Inflammatory macrophage (primary cell): ENCODE measurements around the gene RBM4.
"Not testable (repeated sequence)": the region's sequence is repeated elsewhere in the genome, so short reads cannot be mapped to it uniquely, and the experiment has no call there.

Source experiments
- DNase-seq, 2 donors: peaks; one replicate each; pipeline ENCODE4 v3.0.0-alpha.2; 2020 to 2022
- total RNA-seq, 18 experiments: gene quantifications; one replicate each; lab custom pipeline; 2026; ENCODE audit warnings: mixed read lengths in 6 of 18, inconsistent platforms in 2 of 18; lab: John Stamatoyannopoulos, UW

RBM4 gene, protein sequence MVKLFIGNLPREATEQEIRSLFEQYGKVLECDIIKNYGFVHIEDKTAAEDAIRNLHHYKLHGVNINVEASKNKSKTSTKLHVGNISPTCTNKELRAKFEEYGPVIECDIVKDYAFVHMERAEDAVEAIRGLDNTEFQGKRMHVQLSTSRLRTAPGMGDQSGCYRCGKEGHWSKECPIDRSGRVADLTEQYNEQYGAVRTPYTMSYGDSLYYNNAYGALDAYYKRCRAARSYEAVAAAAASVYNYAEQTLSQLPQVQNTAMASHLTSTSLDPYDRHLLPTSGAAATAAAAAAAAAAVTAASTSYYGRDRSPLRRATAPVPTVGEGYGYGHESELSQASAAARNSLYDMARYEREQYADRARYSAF
- total RNA-seq: 3.3 to 13.9 (median 6.1) reads per million in 18 experiments

GRCh38 chr11:66638177-66639065 lies at the start of gene RBM4:
RBM4 (plus strand) TSS chr11:66638703; CDS start chr11:66639712, 1,009 bp downstream.
- DNase-seq: peak; percentile 100

GRCh38 chr11:66589315-66589714 lies 49.2 kb upstream of the RBM4 start:
- not testable (repeated sequence) for DNase-seq

DNA sequence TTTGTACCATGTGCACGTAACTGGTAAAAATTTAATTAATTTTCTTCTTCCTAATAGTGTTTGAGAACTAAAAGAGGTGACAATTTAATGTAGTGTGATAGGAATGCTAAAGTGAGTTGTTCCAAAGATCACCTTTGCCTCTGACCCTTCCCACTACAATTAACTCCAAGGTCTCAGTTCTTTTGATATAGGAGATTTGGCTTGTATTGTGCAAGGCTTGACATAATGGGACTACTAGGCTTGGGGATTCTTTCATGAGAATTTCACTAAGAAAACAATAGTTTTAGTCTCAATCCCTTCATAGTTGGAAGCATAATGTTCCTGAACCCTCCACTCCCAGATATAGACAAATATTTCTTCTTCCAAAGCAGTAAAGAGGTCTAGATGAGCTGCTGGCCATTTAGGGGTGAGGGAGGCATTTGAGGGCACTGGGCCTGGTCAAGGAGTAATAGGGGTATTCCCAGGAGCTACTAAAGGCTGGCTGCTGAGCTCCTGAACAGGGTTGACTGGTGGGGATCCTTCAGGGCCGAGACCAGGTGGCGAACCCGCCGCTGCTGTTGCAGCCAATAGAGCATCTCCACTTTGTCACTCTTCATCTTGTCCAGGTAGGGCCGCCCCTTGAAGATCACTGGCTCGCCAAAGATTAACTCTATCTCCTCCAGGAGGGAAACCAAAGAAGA lies 48.4 kb upstream of the RBM4 start:
- DNase-seq: no peak

GRCh38 chr11:66591175-66591574 lies 47.3 kb upstream of the RBM4 start:
- no peak for DNase-seq

DNA sequence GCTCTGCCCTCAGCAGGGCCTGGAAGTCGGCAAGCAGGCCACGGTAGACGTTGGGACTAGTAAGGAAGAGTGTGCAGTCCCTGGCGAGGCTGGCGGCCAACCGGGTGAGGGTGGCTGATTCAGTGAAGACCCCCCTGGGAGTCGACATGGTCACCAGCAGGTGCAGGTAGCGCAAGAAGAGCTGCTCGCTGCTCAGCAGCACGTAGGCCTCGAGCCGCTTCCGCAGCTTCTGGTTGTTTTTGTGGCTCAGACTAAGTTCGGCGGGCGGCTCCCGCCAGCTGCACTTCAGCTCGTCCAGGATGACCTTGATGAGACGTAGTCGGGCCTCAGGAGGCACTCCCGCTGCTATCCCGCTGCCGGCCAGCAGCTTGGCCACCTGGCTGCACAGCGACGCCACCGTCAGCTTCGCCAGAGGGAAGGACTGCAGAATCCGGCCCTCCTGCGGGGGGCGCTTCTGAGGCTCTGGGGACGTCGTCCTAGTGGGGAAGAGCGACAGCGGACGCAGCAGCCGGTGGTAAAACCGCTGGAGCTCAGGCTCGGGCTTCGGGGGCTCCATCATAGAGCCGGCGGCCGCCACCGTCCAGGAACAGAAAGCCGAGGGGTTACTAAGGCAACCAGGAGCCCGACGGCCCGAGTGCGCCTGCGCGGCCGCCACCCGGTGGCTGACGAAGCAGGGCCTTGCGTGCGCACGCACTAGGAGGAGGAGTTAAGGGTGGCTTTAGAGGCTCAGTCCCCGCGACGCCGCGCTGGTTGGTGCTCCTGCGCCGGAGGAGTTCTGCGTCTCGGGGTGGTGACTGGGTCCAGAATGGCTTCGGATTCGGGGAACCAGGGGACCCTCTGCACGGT lies 45.8 kb upstream of the RBM4 start, which contains the start of the genes CCDC87 and CCS:
Gene CCDC87 (minus strand): TSS at position 607 of the 846 bp plus-strand sequence. CDS start 48 bp downstream, at position 559.
Gene CCS (plus strand): TSS at position 729 of the 846 bp plus-strand sequence. CDS start 77 bp downstream, at position 806.
- DNase-seq: peak; percentile 97 to 98

DNA sequence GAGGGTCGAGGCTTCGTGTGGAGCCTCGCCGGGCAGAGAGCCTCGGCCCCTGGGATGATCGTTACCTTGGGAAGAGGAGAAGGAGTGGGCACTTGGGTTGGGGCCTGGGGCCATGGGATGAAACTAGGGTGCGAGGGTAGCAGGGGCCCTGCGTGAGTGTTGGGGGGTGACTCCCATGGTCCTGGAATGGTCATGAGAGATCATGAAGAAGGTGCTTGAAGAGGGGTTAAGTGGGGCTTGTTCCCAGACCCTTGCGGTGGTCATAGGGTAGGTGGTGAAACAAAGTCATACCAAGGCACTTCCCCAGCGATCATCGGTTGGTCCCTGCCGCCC lies 45.2 kb upstream of the RBM4 start:
- no peak for DNase-seq

- no peak for DNase-seq
These were observed 44.9 kb upstream of the RBM4 start for GRCh38 chr11:66593650-66594049.

- peak in 1 of 2 donors; percentile 34 for DNase-seq
These were observed 43.1 kb upstream of the RBM4 start for GRCh38 chr11:66595245-66595904.

DNA sequence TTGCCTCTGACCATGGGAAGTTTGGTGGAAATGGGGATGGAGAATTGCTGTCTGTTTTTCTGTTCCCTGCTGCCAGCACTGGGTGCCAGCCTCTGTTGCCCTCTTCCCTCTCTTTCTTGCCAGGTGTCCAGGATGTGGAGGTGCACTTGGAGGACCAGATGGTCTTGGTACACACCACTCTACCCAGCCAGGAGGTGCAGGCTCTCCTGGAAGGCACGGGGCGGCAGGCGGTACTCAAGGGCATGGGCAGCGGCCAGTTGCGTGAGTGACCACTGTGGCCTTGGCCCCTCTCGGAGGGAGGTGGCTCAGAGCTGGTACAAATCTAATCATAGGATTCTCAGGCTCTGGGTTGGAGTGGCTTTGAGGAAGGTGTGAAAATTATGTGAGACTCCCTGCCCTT lies 39.5 kb upstream of the RBM4 start:
- DNase-seq: no peak

- DNase-seq: no peak
These were observed 38.3 kb upstream of the RBM4 start for GRCh38 chr11:66600219-66600618.

- DNase-seq: peak; percentile 16 to 47
These were observed 37.8 kb upstream of the RBM4 start for GRCh38 chr11:66600631-66601233.

DNA sequence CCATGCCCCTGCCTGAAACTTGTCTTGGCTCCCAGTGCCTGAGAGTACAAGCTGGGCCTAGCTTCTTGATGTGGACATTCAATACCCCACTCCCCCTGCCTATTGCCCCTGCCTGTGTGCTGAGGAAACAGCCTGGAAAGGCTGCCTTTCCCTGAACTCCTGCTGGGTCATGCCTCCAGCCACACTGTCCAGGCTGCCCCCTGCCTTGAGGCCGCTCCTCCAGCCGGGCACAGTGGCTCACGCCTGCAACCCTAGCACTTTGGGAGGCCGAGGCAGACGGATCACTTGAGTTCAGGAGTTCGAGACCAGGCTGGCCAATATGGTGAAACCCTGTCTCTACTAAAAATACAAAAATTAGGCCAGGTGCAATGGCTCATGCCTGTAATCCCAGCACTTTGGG lies 35.4 kb upstream of the RBM4 start:
- DNase-seq: no peak

DNA sequence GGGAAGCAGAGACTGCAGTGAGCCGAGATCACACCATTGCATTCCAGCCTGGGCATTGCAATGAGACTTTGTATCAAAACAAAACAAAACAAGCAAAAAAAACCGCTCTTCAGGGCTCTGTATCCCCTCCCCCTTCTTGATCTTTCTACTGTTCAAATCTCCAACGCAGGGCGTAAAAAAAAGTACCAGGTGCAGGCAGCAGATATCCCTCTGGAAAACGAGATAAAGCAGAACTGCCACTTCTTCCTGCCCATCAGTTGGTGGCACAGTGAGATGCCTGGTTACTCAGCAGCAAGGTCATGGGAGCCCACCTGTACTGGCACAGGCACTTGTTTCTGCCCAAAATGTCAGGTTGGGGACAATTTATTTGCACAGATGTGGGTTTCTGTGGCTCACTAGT lies 34.3 kb upstream of the RBM4 start:
- no peak for DNase-seq

DNA sequence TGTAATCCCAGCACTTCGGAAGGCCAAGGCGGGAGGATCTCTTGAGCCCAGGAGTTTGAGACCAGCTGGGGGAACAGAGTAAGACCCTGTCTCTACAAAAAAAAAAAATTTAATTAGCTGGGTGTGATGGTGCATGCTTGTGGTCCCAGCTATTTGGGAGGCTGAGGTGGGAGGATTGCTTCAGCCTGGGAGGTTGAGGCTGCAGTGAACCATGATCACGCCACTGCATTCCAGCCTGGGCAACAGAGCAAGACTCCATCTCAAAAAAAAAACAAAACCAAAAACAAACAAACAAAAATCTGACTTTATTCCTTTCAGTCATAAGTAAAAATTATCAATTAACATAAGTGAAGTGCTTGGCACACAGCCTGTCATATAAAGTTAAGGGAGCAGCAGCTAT lies 31.9 kb upstream of the RBM4 start:
- DNase-seq: not testable (repeated sequence)

DNA sequence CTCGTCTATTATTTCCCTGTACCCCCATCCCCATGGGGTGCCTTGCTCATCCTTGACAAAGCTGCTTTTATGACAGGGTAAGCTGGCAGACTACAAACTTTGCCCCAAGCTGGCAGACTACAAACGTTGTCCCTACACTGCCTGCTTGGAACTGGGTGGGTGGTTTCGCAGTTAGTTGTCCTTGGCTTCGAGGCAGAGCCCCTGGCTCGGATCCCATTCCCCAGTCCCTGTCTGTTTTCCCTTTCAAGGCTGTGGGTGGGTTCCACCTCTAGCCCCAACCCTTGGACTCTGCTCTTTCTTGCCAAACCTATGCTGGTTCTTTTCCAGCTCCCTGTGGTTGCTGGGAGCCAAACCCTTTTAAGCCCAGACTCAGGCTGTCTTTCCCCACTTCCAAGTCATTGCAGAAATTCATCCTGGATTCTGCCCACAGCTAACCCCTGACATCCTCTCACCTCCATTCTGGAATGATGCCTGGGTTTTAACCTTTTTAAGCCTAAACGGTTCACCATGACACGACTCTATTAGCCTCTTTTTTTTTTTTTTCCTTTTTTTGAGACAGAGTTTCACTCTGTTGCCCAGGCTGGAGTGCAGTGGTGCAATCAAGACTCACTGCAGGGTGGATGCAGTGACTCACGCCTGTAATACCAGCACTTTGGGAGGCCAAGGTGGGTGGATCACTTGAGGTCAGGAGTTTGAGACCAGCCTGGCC lies 31.2 kb upstream of the RBM4 start:
- peak; percentile 50 to 58 for DNase-seq

- peak; percentile 17 to 33 for DNase-seq
These were observed 28.5 kb upstream of the RBM4 start for GRCh38 chr11:66609721-66610617.

GRCh38 chr11:66612458-66612857 lies 26.0 kb upstream of the RBM4 start:
- DNase-seq: no peak

GRCh38 chr11:66614073-66614472 lies 24.4 kb upstream of the RBM4 start:
- no peak for DNase-seq
